ENCODE data around the gene CAMSAP2. TPM values are rescaled to one million over a fixed set of nuclear protein-coding genes. Genes with fewer than 3 reads are reported as not detected.

Gene CAMSAP2
- total and polyA plus RNA-seq, 2 of the 8 experiments (the other 6 are each of a cell fraction or from before 2014, with no cell fraction given) = 4.2 to 27.6 TPM

DNA sequence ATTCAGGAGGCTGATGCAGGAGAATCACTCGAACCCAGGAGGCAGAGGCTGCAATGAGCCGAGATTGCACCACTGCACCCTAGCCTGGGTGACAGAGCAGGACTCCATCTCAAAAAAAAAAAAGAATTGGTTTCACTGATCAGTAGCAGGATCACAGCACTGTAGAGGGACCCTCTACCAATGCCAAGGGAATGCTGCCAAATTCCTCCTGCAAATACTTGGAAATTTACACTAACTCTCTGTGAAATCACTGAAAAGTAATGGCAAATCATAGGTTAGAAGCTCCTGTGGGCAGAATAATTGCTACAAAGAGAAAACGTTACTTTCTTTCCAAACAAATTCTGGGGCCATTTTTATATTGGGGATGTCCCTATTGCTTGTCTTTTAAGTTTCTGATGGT is 127.4 kb downstream of the CAMSAP2 start:
- H3K23ac ChIP-seq (ENCODE audit: insufficient read length) = no peak overlapping the region
- no peak overlapping the region for H4K8ac ChIP-seq (ENCODE audit: extremely low read depth, insufficient read depth, low read length)
- POLR2A ChIA-PET (ENCODE audit: partially characterized antibody) = interaction anchor here (0.6 to 5.1 kb wide), 3 partner anchors 25 to 282 kb away, joined by 3 to 31 read pairs (median 4); no protein-coding TSS in a partner anchor
- no peak overlapping the region for H2BK5ac ChIP-seq (ENCODE audit: low read depth, low read length)
- H3K9me3 ChIP-seq (ENCODE audit: insufficient read depth in 2 of 2, low read depth in 1 of 2, low read length in 1 of 2) = no peaks in the 10 kb centered on the region
- no peak overlapping the region for H4K5ac ChIP-seq (ENCODE audit: insufficient read length, low read depth, low read length)
- H2AK5ac ChIP-seq (ENCODE audit: low read depth, low read length) = no peak overlapping the region
- H3K27ac ChIP-seq (ENCODE audit: low read depth, low read length) = no peak overlapping the region
- H2BK20ac ChIP-seq (ENCODE audit: low read length) = no peak overlapping the region
- TF ChIP-seq JUND (IDR thresholded peaks at IDR 0.05; ENCODE audit: low read length) (no peak), HDAC6 (IDR thresholded peaks at IDR 0.05; ENCODE audit: low read depth, low read length) (no peak), CHD1 (IDR thresholded peaks at IDR 0.05; ENCODE audit: low read depth, low read length) (no peak), CBX5 (IDR thresholded peaks at IDR 0.05; ENCODE audit: low read depth, low read length) (no peak), KDM1A (IDR thresholded peaks at IDR 0.05; ENCODE audit: borderline replicate concordance, low read length) (no peak), HDAC2 (IDR thresholded peaks at IDR 0.05; ENCODE audit: borderline replicate concordance in 1 of 2, low read depth in 2 of 2, low read length in 2 of 2) (no peak), RNF2 (IDR thresholded peaks at IDR 0.05; ENCODE audit: borderline replicate concordance, low read depth, low read length, missing control alignments, poor library complexity, severe bottlenecking) (no peak), SP2 (IDR thresholded peaks at IDR 0.05; ENCODE audit: low read length) (no peak), MAFK (IDR thresholded peaks at IDR 0.05; ENCODE audit: low read depth, low read length) (no peak), BACH1 (IDR thresholded peaks at IDR 0.05; ENCODE audit: low read length) (no peak)
- H3K14ac ChIP-seq (ENCODE audit: insufficient read length) = no peak overlapping the region
- H3K27me3 ChIP-seq (replicated peaks in 1 of 4; ENCODE audit: control insufficient read depth in 3 of 4, extremely low read depth in 1 of 4, insufficient read depth in 3 of 4, low read length in 3 of 4) = no peaks in the 10 kb centered on the region
- H3K9ac ChIP-seq (replicated peaks in 1 of 4; ENCODE audit: extremely low read depth in 1 of 4, low read depth in 3 of 4, low read length in 3 of 4) = no peak overlapping the region
- no peak overlapping the region for H2BK120ac ChIP-seq (replicated peaks; ENCODE audit: low read depth, low read length)
- no peak overlapping the region for H3K4me3 ChIP-seq (ENCODE audit: extremely low read depth in 1 of 4, insufficient read depth in 2 of 4, low read depth in 3 of 4, low read length in 4 of 4)
- no peak overlapping the region for H4K91ac ChIP-seq (replicated peaks; ENCODE audit: insufficient read length, low read length)
- no peaks in the 10 kb centered on the region for H4K20me1 ChIP-seq (replicated peaks in 1 of 2; ENCODE audit: control insufficient read depth in 1 of 2, insufficient read depth in 2 of 2, low read length in 2 of 2)
- no peak overlapping the region for H3K4ac ChIP-seq (replicated peaks; ENCODE audit: insufficient read length, low read depth, low read length)
- no peak overlapping the region for H3K18ac ChIP-seq (ENCODE audit: extremely low read depth, low read length)
- no peak overlapping the region for H2BK15ac ChIP-seq (ENCODE audit: low read length)
- H2BK12ac ChIP-seq (ENCODE audit: low read depth, low read length) = no peak overlapping the region
- no peak overlapping the region for H3K4me2 ChIP-seq (ENCODE audit: insufficient read depth in 1 of 2, low read depth in 2 of 2, low read length in 2 of 2)
- peaks cover 0 to 6% (median 0%) of the 10 kb centered on the region in 4 experiments; a peak in 2 of 8 replicates for H3K36me3 ChIP-seq (ENCODE audit: control insufficient read depth in 2 of 4, insufficient read depth in 4 of 4, low read length in 3 of 4)
- H3K4me1 ChIP-seq (replicated peaks in 1 of 4; ENCODE audit: control insufficient read depth in 3 of 4, insufficient read depth in 4 of 4, low read length in 3 of 4) = no peaks in the 10 kb centered on the region
- WGBS, 2 experiments (ENCODE audit: extremely low coverage in 1 of 2, insufficient coverage in 1 of 2, insufficient read length in 1 of 2, insufficient replicate concordance in 2 of 2, low coverage in 1 of 2, low lambda C conversion rate in 2 of 2, missing lambda C conversion rate in 1 of 2) = 90% methylated on average over 3 of the region's 3 CpGs; no CpG with 5 or more reads in 1 of the 2 experiments
- no peaks in the 10 kb centered on the region for H3K23me2 ChIP-seq (ENCODE audit: low read depth, low read length)
- H3K79me2 ChIP-seq (ENCODE audit: control insufficient read depth in 1 of 2, insufficient read depth in 2 of 2, low read length in 2 of 2) = no peaks in the 10 kb centered on the region
- DNase-seq (ENCODE audit: low read depth in 1 of 2, low spot score in 2 of 2) (peak in 1 of 2 experiments; percentile 33), FAIRE-seq (no peak)
- H3K79me1 ChIP-seq (ENCODE audit: low read depth, low read length) = no peaks in the 10 kb centered on the region
- CTCF ChIA-PET (ENCODE audit: partially characterized antibody) = interaction anchor here (0.6 to 2.2 kb wide), 7 partner anchors 8 to 1631 kb away, joined by 3 to 8 read pairs (median 3); no protein-coding TSS in a partner anchor
- no peak overlapping the region for H3K56ac ChIP-seq (replicated peaks; ENCODE audit: insufficient read length, low read depth, low read length)
- no peak overlapping the region for H2AFZ ChIP-seq (ENCODE audit: low read length)
